SJCRH30 (cell line): ENCODE measurements around the gene COL27A1. TPM values are rescaled to one million over a fixed set of nuclear protein-coding genes. Genes with fewer than 3 reads are reported as not detected.

Experiments
- DNase-seq, 2 experiments: peaks; one replicate each; pipeline ENCODE4 v3.0.0-alpha.2; 2015 to 2020
- H3K27ac ChIP-seq: fragments of 250-450 bp; sonication (Bioruptor Pico); 2 replicates; pipeline ENCODE4 v1.5.1; 2020; ENCODE audit warnings: mild to moderate bottlenecking, moderate library complexity
- H3K27me3 ChIP-seq: fragments of 250-450 bp; sonication (Bioruptor Pico); 2 replicates; pipeline ENCODE4 v1.5.1; 2020; ENCODE audit warnings: mild to moderate bottlenecking, moderate library complexity
- H3K36me3 ChIP-seq: fragments of 250-450 bp; sonication (Bioruptor Pico); 2 replicates; pipeline ENCODE4 v1.5.1; 2020; ENCODE audit warnings: mild to moderate bottlenecking, moderate library complexity
- H3K4me1 ChIP-seq: fragments of 250-450 bp; sonication (Bioruptor Pico); 2 replicates; pipeline ENCODE4 v1.5.1; 2020; ENCODE audit warnings: mild to moderate bottlenecking, moderate library complexity
- H3K4me3 ChIP-seq: fragments of 250-450 bp; sonication (Bioruptor Pico); 2 replicates; pipeline ENCODE4 v1.5.1; 2020; ENCODE audit warnings: mild to moderate bottlenecking, moderate library complexity
- H3K9me3 ChIP-seq: fragments of 250-450 bp; sonication (Bioruptor Pico); replicated peaks from 2 replicates; pipeline ENCODE4 v1.5.1; 2020; ENCODE audit warnings: mild to moderate bottlenecking, moderate library complexity
- total RNA-seq: library from RNA; depleted of rRNA; stranded (reverse); fragments of >200 nt; shearing (Covaris generic); gene quantifications from 2 replicates; pipeline ENCODE4 v1.2.3, GENCODE V29; 2014

COL27A1 gene
- total RNA-seq, 1 experiment from 2014 or later: 18.6 TPM

DNA sequence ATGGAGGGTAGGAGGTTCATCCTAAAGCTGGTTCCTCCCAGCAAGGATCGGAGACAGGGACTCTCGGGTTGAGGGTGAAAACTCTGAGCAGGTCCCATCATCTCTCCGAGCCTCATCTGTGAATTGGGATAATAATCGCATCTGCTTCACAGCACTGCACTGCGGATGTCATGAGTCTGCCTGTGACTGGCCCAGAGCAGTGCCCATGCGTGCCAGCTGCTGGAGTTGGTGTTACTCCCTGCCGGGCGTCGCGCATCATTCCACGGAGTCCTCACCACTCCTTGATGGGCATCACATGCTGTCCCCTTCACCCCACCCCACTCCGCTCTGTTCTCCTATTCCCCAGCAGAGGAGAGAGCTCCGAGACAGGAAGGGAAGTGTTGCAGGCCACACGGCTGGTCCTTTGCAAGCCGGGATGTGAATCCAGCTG lies 132.4 kb downstream of the COL27A1 start:
- H3K4me3 ChIP-seq: no peak overlapping the region
- peak overlapping the region; percentile 27; the same call in 1 of the 2 replicates for H3K27ac ChIP-seq
- H3K9me3 ChIP-seq: no peaks in the 10 kb centered on the region
- peaks cover 15% of the 10 kb centered on the region for H3K4me1 ChIP-seq
- no peaks in the 10 kb centered on the region for H3K27me3 ChIP-seq
- H3K36me3 ChIP-seq: peaks cover 14% of the 10 kb centered on the region
- no peak for DNase-seq

GRCh38 chr9:114288193-114289091 lies 133.1 kb downstream of the COL27A1 start:
- no peaks in the 10 kb centered on the region for H3K27me3 ChIP-seq
- peaks cover 19% of the 10 kb centered on the region for H3K36me3 ChIP-seq
- no peaks in the 10 kb centered on the region for H3K9me3 ChIP-seq
- H3K4me3 ChIP-seq: no peak overlapping the region
- H3K4me1 ChIP-seq: peaks cover 13% of the 10 kb centered on the region
- peak overlapping the region; percentile 27; the same call in 1 of the 2 replicates for H3K27ac ChIP-seq
- peak; percentile 58 to 61 for DNase-seq

DNA sequence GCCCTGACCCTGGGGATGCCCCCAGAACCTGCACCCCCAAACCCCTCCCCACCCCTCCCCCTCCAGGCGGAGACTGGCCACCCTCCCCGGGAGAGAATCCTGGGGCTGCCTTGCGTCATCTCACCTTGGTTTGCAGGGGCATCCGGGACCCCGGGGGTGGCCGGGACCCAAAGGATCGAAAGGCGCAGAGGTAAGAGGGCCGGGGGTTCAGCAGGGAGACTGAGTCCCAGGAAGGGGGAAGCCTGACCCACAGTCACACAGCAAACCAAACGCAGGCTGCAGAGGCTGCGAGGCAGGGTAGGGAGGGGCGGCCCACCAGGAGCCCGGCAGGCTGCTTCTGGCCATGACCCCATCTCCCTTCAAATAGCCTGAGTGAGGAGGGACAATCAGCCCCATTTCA lies 133.8 kb downstream of the COL27A1 start:
- Histone ChIP-seq H3K27me3 (no peaks in the 10 kb centered on the region), H3K4me3 (no peak overlapping the region), H3K9me3 (no peaks in the 10 kb centered on the region), H3K27ac (no peak overlapping the region), H3K36me3 (peaks cover 19% of the 10 kb centered on the region), H3K4me1 (peaks cover 13% of the 10 kb centered on the region)
- no peak for DNase-seq

GRCh38 chr9:114289571-114290481 lies 134.5 kb downstream of the COL27A1 start:
- no peak for DNase-seq
- no peaks in the 10 kb centered on the region for H3K27me3 ChIP-seq
- H3K4me3 ChIP-seq: no peak overlapping the region
- H3K27ac ChIP-seq: no peak overlapping the region
- peaks cover 6% of the 10 kb centered on the region; the same call in 1 of the 2 replicates for H3K9me3 ChIP-seq
- peaks cover 20% of the 10 kb centered on the region for H3K36me3 ChIP-seq
- H3K4me1 ChIP-seq: peaks cover 13% of the 10 kb centered on the region

DNA sequence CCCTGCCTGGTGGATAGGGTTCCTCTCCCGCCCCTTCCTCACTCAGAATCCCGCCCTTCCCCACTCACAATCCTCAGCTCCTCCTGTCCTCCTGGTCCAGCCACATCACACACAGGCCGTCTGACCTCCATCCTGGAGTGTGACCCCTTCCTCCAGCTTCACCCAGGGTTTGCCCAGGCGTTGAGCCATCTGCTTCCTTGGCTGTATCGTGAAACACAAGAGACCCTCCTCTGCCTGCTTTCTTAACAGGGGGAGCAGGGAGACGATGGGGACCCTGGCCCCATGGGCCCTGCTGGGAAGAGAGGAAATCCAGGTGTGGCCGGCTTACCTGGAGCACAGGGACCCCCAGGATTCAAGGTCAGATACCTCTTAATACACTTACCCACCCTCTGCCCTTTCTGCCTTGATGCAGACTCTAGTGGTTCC lies 135.2 kb downstream of the COL27A1 start:
- no peak for DNase-seq
- Histone ChIP-seq H3K4me1 (peaks cover 13% of the 10 kb centered on the region), H3K36me3 (peaks cover 28% of the 10 kb centered on the region)

DNA sequence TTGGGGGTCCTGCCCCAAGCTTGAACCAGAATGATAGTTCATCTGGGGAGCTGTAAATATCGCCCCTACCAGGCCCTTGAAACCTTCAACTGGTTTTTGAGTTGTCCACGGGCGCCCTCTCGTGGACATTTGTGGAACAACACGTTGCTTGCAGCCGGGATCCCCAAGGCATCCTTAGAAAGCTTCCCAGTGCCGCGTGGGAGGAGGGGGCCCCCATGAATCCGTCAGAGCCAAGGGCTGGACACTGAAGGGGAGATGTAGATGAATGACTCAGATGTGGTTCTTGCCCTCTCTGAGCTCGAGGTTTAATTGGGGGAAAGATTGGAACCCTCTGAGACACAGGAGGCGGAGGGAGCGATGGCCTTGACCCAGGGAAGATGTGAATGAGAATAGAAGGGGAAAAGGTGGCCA lies 135.7 kb downstream of the COL27A1 start:
- H3K9me3 ChIP-seq: peaks cover 6% of the 10 kb centered on the region; the same call in 1 of the 2 replicates
- no peak overlapping the region for H3K27ac ChIP-seq
- H3K4me1 ChIP-seq: peaks cover 13% of the 10 kb centered on the region
- no peaks in the 10 kb centered on the region for H3K27me3 ChIP-seq
- peaks cover 33% of the 10 kb centered on the region for H3K36me3 ChIP-seq
- H3K4me3 ChIP-seq: no peak overlapping the region
- DNase-seq: peak; percentile 67 to 91

More for the DNA sequence above, 135.2 kb downstream of the COL27A1 start:
- peaks cover 6% of the 10 kb centered on the region; the same call in 1 of the 2 replicates for H3K9me3 ChIP-seq
- H3K27me3 ChIP-seq: no peaks in the 10 kb centered on the region
- H3K4me3 ChIP-seq: no peak overlapping the region
- H3K27ac ChIP-seq: no peak overlapping the region

DNA sequence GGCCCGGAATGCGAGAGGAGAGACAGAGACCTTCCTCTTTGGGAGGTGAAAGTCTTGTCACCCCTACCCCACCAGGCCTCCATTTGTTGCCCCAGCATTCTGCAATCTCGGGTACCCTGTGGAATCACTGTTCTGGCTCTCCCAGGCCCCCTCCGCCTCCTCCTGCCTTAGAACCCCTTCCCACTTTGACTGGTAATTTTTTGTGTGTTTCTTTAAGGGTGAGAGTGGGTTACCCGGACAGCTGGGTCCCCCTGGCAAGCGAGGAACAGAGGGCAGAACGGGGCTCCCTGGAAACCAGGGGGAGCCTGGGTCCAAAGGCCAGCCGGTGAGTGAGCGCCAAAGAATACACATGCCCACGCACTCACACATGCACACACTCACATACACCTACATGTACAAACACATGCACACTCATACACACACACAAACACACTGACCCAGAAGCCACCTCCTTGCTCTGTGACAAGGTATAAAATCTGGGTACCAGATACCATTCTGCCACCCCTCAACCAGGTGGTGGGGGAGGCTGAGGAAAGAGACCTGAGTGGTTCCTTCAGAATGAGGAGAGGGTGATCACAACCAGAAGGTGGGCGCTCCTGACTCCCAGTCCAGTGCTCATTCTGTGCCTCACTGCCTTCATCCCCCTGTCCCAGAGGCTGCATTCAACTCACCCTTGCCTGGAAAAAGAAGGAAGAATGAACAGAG lies 136.7 kb downstream of the COL27A1 start:
- Histone ChIP-seq H3K9me3 (peaks cover 6% of the 10 kb centered on the region; the same call in 1 of the 2 replicates), H3K4me3 (no peak overlapping the region), H3K4me1 (peaks cover 13% of the 10 kb centered on the region), H3K36me3 (peaks cover 42% of the 10 kb centered on the region), H3K27ac (no peak overlapping the region), H3K27me3 (no peaks in the 10 kb centered on the region)
- DNase-seq: no peak

DNA sequence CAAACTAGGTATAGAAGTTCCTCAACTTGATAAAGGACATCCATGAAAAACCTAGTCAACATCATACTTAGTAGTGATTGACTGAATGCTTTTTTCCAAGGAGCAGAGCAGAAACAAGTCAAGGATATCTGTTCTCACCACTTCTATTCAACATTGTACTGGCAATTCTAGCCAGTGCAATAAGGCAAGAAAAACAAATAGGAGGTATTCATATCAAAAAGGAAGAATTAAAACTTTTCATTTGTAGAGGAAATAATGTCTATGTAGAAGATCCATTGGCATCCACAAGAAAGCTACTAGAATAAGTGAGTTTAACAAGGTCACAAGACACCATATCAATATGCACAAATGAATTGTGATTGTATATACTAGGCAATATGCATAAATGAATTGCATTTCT lies 139.3 kb downstream of the COL27A1 start:
- no peak for DNase-seq
- H3K36me3 ChIP-seq: peaks cover 56% of the 10 kb centered on the region
- no peaks in the 10 kb centered on the region for H3K27me3 ChIP-seq
- no peaks in the 10 kb centered on the region for H3K4me1 ChIP-seq
- no peak overlapping the region for H3K27ac ChIP-seq
- no peak overlapping the region for H3K4me3 ChIP-seq
- peaks cover 8% of the 10 kb centered on the region; the same call in 1 of the 2 replicates for H3K9me3 ChIP-seq

GRCh38 chr9:114296338-114296737 lies 141.0 kb downstream of the COL27A1 start:
- Histone ChIP-seq H3K4me1 (no peaks in the 10 kb centered on the region), H3K36me3 (peaks cover 54% of the 10 kb centered on the region), H3K9me3 (peaks cover 8% of the 10 kb centered on the region; the same call in 1 of the 2 replicates), H3K27ac (no peak overlapping the region), H3K4me3 (no peak overlapping the region), H3K27me3 (no peaks in the 10 kb centered on the region)
- DNase-seq: no peak

- H3K4me1 ChIP-seq: no peaks in the 10 kb centered on the region
- H3K9me3 ChIP-seq: peaks cover 5% of the 10 kb centered on the region; the same call in 1 of the 2 replicates
- H3K27ac ChIP-seq: no peak overlapping the region
- no peak overlapping the region for H3K4me3 ChIP-seq
- H3K27me3 ChIP-seq: no peaks in the 10 kb centered on the region
- H3K36me3 ChIP-seq: peaks cover 39% of the 10 kb centered on the region
- DNase-seq: no peak
These were observed 144.2 kb downstream of the COL27A1 start for GRCh38 chr9:114299286-114300152.

- Histone ChIP-seq H3K36me3 (peaks cover 31% of the 10 kb centered on the region), H3K9me3 (0 out of 2 replicates have a peak, but pooled peaks cover 2% of the 10 kb centered on the region), H3K4me3 (no peak overlapping the region), H3K4me1 (no peaks in the 10 kb centered on the region), H3K27ac (no peak overlapping the region), H3K27me3 (no peaks in the 10 kb centered on the region)
- DNase-seq: no peak
These were observed 145.0 kb downstream of the COL27A1 start for GRCh38 chr9:114300153-114300845.

DNA sequence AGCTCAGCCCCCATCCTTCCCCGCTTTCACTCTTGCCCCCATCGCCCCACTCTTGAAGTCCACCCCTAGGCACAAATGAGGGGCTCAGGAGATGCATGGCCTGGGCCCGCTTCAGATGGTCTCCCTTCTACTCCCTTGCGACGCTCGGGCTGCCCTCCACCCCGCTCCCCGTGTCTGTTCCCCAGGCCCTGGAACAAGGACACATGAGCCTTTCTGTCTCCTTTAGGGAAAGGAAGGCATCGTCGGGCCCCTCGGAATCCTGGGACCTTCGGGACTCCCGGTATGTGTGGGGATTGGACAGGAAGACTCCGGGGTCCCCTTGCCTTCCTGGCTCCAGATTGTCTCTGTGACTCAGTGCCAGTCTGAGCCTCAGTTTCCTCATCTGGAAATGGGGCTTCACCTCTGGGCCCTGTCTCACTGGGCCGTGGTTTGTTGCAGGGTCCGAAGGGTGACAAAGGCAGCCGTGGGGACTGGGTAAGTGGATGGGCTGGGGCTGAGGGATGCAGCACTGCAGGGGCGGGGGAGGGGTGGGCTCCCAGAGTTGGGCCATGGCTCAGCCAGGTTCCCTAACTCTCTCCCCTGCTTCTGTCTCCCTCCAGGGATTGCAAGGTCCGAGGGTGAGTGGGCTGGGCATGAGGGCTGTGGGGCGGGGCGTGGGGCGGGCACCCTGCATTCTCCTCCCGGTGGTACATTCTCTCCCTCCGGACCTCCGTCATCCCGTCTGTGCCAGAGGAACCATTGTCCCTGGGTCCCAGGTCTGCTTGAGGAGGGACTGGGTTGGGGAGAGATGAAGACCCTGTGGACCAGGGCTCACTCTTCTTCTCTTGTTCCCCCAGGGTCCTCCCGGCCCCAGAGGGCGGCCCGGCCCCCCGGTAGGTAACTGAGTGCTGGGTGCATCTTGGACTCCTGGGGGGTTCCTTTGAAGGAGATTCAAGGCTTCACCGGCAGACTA lies 145.8 kb downstream of the COL27A1 start:
- Histone ChIP-seq H3K9me3 (0 out of 2 replicates have a peak, but pooled peaks cover 2% of the 10 kb centered on the region), H3K27ac (no peak overlapping the region)

More for the DNA sequence above, 145.8 kb downstream of the COL27A1 start:
- Histone ChIP-seq H3K27me3 (no peaks in the 10 kb centered on the region), H3K4me3 (no peak overlapping the region), H3K36me3 (peaks cover 23% of the 10 kb centered on the region), H3K4me1 (no peaks in the 10 kb centered on the region)
- no peak for DNase-seq
